Transverse colon (tissue), 3 donors: ENCODE results near the gene EIF4EBP2.

Experiments used
- CTCF ChIP-seq, 5 experiments: fragments of 200-600 bp in 3 of 5; fragments of 450-650 bp in 2 of 5; sonication (generic) in 3 of 5; IDR thresholded peaks; 1 replicate in 2 of 5; 2 replicates in 3 of 5; pipeline ENCODE4 v1.5.1; 2016 to 2017; ENCODE audit warnings: antibody characterized with exemption in 5 of 5, inconsistent platforms in 3 of 5, mild to moderate bottlenecking in 2 of 5, moderate library complexity in 1 of 5
- POLR2A ChIP-seq: fragments of 450-650 bp; IDR thresholded peaks from one replicate; pipeline ENCODE4 v1.6.1; 2016; ENCODE audit warnings: antibody characterized with exemption, mild to moderate bottlenecking, moderate library complexity

- TF ChIP-seq CTCF (IDR thresholded peaks at IDR 0.05) (no peak), POLR2A (no peak)
These were observed 34.4 kb upstream of the EIF4EBP2 start for GRCh38 chr10:70369498-70370018.
